DOHH2 (cell line): ENCODE measurements around the gene SLC25A22.

Source experiments
- CTCF ChIP-seq: fragments of 200-600 bp; sonication (generic); IDR thresholded peaks from one replicate; pipeline ENCODE4 v1.5.1; 2014; ENCODE audit warnings: antibody characterized with exemption, mild to moderate bottlenecking, low read depth, low read length; ENCODE audit not compliant: poor library complexity, severe bottlenecking
- EZH2phosphoT487 ChIP-seq: fragments of 200-600 bp; sonication (generic); IDR thresholded peaks from 2 replicates; pipeline ENCODE4 v1.6.1; 2017; ENCODE audit warnings: borderline replicate concordance, mild to moderate bottlenecking, antibody characterized with exemption, low read length, moderate library complexity, mixed read lengths

GRCh38 chr11:846496-847098 lies 48.5 kb upstream of the SLC25A22 start:
- TF ChIP-seq CTCF (no peak), EZH2phosphoT487 (no peak)
